Stimulated activated CD4-positive, alpha-beta T cell treated with anti-CD3 and anti-CD28 coated beads, Interleukin-4, amount 100 ng/mL, for 1 hour (primary cell): Measurements from ENCODE around the gene ATRIP.
"Not testable (repeated sequence)": the region's sequence is repeated elsewhere in the genome, so short reads cannot be mapped to it uniquely, and the experiment has no call there.

Source experiments
- DNase-seq: peaks from one replicate; pipeline ENCODE4 v3.0.0-alpha.2; 2020

ATRIP gene

DNA sequence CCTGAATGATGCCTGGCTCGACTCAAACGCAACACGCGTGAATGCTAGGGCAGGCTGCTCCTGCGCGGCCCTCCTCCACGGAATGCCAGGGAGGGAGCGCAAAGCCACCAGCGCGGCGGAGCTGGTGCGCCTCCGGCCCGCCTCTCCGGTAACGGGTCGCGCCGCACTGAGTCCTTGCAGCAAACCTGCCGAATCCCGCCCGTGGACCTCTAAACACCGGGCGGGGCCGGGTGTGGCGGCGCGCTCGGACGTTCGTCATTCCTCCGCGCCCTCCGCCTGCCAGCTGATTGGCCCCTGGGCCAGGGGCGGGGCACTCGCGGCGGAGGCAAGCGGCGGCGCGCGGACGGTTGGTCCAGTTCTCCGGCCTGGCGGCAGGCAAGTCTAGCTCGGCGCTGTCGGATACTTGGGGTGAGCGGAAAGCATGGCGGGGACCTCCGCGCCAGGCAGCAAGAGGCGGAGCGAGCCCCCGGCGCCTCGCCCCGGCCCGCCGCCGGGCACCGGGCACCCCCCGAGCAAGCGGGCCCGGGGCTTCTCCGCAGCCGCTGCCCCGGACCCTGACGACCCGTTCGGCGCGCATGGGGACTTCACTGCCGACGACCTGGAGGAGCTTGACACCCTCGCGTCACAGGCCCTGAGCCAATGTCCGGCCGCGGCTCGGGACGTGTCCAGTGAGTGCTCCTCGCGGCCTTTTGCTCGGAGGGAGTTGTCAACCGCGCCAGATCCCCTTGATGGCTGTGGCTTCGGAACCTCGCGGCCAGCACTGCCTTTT is at the start of gene ATRIP:
Gene ATRIP (plus strand): TSS at position 313 of the 769 bp plus-strand sequence. CDS start 109 bp downstream, at position 422.
- peak; percentile 86 for DNase-seq

DNA sequence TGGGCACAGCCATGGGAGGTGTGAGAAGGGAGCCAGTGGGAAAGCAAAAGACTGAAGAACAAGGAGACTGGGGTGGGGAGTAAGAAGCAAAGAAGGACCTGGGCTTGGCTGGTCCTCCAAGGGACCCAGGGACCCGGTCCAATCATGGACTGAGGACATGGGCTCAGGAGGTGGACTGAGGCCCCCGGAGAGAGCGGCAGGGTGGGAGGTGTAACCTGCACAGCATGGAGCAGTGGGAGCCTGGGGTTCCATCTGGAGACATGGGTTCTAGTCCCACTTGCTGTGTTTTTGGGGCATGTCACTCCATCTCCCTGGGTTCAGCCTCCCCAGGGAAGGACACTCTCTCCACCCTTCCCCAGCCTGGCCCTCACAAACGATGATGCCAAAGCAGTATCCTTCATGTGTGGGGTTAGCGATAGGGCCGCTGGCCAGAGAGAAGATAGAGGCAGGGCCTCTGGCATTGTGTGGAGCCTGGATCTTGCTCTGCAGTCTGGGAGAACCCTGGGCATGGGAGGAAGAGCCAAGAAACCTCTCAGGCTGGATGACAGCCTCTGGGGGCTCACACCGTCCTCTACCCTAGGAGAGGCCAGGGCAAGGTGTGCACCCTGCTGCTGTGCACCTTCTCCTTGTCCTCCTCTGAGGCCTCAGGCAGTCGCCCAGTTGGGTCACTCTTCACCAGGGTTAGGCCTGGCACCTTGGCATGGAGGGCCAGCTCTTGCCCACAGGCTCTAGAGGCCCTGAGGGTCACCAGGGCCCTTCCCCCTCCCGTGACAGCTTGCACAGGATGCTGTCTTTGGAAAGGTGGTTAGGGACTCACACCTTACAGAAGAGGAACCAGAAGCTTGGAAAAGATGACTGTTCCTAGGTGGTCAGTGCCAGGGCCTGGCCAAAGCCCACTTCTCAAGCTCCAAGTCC is 48.5 kb upstream of the ATRIP start:
- DNase-seq: no peak

DNA sequence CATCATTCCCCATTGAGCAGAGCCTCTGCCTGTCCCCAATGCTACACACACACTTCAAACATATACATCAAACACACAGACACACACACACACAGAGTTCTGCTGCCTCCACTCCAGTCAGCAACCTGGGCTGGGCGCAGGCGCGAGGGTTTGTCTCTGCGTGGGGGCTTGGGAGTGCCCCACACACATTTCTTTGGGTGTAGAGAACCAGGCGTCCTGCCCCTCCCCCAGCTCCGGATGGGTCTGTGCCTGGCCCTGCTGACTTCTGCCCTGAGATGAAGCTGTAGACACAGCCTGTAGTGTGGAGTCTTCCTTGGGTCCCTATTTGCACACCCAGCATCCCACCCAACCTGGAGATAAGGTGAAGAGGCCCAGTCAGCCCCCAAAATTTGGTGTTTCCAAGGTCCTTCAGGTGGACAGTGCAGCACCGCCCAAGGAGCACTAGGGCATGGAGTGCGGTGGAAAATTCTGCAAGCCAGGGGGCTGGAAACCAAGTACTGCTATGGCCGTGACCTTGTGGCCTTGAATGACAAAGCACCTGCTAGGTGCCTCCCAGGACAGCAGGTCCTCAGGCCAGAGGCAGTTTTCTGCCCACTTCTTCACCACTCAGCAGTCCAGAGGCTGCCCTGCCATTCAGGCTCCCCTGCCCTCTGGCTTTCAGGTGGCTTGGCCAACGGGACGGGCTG is 47.7 kb upstream of the ATRIP start:
- no peak for DNase-seq

DNA sequence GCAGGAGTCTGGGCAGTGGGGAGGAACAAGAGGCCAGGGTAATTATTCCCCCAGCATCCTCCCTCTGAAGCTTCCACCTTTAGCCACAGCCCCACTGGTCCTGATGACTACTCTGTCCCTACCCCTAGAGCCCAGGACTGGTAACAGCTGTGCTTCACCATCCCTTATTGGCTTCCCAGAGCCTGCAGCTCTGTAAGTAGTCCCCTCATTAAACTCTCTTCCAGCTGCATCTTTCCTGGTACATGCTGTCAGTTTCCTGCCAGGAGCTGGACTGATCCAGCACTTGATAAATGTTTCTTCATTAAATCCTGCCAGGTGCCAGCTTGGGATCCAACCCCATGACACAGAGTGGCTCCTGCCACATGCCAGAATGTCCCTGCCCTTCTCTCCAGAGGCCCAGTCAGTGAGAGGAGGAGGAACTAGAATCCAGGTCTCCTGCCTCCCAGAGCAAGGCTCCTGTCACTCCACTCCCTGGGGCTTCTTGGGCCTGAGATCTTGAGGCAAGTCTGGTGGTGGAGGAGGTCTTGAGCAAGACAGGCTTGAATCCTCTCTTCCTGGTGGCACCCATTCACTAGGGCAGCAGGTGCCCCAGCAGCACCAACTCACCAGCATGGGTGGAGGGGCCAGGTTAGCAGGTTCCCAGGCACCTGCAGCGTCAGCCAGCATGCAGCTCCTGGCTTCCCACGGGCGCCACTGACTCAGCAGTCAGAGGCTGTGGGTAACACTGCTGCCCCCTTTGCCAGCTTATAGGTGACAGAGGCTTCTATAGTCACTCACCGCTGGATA is 47.0 kb upstream of the ATRIP start:
- no peak for DNase-seq

DNA sequence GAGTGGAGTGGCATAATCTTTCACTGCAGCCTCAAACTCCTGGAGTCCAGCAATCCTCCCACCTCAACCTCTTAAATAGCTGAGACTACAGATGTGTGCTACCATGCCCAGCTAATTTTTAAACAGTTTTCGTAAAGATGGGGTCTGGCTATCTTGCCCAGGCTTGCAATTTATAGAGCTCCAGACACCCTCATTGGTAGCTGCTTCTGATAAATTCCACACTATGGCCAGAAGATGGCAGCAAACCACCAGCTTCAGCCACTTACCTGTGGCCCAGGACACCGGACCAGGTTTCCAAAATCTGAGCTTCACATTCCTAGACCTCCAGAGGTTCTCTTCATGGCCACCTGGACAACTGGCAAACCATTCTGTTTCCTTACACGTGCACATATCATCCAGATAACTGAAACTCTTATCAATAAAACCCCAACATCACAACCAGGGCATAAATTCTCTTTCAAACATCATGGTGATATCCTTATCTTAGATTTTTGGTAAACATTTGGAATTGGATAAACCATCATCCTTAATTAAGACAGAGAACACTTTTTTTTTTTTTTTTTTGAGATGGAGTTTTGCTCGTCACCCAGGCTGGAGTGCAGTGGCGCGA is 45.6 kb upstream of the ATRIP start:
- peak; percentile 49 for DNase-seq

DNA sequence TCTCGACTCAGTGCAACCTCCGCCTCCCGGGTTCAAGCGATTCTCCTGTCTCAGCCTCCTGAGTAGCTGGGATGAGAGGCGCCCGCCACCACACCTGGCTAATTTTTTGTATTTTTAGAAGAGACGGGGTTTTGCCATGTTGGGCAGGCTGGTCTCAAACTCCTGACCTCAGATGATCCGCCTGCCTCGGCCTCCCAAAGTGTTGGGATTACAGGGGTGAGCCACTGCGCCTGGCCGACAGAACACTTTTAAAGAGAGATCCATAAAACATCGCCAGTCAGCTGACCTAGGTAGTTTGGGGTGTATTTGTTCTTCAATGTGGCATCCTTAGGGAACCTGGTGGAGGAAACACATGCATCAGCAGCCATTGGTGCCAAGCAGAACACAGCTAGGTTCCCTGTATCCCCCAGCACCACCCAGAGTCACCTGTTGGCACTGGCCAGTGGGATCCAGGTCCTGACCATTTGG is 45.1 kb upstream of the ATRIP start:
- DNase-seq: not testable (repeated sequence)

DNA sequence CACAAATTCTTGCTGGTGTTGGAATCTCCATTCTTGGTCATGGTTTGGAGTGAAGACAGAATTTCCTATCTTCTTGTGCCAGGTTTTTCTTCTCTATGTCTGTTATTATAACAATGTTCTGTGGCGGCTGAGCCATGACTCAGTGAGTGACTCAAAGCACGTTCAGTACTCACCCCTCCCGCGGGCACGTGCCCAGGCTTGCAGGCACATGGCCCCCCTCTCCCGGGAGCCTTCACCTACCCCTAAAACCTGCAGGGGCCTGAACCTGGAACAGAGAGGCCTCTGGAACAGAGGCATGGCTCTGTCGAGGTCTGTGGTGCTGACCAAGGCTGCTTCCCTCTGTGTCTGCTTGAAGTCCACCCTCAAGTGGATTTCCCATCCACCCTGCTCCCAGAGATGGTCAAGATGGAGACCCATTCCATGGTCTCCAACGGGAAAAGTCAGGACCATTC is 44.2 kb upstream of the ATRIP start:
- DNase-seq: no peak

DNA sequence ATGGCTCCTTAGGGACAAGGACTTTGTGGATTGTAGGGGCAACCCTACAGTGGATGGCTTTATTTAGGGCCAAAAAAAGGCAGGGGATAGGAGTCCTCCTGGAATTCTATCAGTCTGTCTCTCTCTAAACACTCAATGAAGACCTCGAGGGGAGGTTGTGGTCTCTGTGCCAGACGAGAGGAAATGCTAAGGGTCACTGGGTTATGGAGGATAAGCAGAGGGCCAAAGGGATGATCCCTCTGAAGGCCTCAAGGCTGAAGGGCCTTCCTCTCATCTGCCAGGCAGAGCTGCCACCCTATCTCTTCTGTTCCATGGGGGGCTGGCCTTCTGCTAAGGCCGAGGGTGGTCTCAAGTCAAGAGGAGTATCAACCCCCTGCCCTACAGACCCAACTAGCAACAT is 43.6 kb upstream of the ATRIP start:
- DNase-seq: no peak

DNA sequence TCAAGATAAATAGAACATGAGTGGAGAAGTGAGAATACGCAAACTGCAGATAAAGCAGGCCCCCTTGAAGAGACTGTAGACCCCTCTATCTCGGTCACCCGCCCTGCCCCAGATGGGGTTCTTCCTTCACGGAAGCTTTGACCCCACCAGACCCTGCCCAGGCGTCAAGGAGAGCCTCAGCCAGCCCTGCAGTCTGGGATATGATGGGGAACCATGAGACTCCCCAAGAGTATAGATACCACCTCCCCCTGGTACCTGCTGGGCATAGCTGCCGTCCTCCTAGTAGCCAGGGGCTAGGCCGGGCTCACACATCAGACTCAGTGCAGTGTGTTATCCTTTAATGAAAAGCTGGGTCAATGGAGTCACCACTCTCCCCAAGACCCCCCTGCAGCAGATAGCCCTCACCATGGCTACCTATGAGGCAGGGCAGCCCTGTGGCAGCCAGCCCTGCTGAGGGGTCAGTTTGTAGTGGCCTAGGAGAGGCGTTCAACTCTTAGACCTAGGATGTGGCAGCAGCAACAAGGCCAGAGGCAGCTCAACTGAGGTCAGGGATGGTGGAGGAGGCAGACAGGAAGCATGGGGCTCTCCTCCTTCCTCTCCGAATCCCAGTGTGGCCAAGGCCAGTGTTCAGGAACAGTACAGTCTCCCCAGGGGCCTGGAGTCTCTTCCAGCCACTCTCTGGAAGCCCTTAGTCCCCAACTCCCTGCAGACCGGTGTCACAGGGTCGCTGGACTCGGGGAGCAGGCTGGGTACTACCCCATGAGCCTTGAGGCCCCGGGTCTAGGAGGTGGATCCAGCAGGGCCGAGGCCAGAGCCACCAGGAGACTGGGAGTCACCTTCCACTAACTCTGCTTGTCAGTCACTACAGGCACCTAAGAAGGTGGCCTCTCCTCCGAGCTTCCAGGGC is 42.8 kb upstream of the ATRIP start:
- no peak for DNase-seq

DNA sequence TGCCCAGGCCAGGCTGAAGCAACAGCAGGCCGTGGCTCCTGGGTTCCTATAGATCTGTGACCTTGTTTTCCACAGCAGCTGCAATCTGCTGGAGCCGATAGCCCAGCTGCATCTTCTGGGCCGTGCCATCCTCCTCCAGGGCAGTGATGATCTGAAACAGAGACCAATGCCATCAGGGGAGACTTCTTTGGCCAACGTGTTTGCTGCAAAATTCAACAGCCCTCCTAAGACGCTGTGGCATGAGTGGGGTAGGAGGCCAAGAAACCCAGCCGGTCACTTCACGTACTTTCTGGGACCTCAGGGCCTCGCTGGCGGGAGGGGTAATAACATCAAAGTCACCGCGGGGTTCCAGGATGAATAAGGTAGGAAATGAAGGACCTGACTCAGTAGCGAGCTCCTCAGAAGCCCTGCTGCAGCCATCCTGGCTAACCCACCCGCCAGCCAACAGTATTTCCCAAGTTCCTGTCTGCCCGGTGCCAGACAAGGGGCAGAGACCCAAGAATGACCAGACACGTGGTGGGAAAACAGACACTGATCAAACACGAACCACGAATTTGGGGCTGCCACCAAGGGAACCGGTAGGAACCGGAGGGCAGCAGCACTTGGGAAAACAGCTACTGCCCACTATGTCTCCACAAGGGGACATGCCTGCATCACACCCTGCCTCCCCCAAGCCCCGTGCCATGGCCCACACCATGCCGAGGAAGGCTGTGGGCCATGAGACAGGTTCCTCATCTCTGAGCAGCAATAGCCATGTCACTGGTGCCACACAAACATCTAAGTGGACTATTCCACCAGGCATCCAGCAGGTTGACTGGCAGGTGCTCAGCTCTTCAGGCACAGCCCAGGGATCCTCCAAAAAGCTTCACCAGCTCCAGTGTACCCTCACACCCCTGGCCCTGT is 41.8 kb upstream of the ATRIP start:
- no peak for DNase-seq

DNA sequence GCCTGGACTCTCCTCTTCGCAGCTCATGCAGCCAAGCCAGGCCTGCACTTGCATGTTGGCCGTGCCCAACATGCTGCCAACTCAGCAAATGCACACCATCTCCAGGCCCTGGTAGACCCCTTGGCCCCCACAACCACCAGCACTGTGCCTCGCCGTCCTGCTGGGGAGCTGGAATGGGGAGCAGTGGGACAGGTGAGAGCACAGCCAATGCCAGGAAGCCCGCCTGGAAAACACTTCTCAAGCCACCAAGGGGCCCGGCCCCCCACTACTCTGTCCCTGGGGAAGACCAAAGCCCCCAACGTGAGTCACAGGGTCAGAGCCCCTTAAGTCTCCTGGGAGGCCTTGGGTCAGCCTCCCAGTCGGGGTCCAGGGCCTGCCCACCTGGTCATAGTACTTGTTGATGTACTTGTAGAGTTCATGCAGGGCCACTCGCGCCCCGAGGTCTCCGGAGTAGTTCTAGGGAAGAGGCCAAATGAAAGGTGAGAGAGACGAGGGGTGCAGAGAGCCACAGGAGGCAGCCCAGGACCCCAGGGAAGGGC is 41.1 kb upstream of the ATRIP start:
- no peak for DNase-seq

DNA sequence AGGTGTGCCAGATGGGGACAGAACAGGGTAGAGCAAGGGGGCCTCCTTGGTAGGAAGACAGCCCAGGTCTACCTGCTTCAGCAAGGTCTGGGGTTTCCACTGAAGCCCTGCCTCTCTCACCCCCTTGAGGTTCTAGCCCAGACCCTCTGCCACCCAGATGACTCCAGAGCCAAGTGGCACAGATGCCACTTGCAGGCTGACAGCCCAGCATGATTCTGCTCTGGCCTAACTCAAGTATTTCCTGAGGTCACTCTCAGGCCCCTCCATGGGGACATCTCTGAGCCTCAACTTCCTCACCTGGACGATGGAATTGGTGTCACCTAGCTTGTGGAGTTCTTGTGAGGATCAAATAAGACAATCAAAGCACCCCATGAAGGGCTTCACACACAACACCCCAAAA is 40.6 kb upstream of the ATRIP start:
- DNase-seq: no peak

DNA sequence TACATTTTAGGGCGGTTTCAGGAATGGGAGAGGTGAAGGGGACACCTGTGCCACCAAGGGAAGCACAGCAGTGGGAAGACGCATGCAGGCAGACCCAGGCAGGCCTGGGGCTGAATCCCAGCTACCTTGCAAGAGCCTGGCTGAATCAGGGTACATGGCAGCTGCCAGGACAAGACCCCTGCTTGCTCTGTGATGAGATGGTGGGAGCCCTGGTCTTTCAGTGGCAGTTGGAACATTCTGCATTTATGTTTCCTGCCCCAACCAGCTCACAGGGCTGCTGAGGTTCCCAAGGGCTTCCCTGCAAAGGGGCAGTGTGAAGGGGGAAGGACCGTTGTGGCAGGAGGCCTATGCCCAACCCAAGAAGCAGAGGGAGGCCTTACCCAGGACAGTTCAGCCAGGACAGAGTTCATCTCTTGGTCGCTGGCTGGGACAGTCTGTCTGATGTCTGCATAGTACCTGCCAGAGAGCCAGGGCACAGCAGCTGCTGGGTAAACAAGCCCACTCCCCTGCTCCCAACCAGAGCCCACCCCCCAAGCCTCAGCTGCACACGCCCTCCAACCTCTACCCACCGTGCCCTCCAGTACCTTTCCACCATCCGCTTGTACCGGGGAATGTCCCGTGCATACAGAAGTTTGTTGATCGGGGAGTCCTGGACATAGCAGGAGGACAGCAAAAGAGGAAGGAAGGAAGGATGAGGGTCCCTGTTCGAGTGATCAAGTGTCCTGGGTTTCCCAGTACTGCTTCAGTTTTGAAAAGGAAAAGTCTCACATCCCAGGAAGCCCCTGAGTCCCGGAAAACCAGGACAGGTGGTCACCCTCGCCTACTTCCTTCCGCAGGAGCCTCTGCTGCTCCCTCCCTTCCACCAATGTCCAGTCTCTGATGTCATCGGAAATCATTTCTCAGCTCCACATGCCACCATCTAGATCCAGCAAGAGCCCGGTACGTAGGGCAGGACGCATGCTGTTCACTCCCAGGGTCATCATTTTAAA is 39.8 kb upstream of the ATRIP start:
- no peak for DNase-seq

DNA sequence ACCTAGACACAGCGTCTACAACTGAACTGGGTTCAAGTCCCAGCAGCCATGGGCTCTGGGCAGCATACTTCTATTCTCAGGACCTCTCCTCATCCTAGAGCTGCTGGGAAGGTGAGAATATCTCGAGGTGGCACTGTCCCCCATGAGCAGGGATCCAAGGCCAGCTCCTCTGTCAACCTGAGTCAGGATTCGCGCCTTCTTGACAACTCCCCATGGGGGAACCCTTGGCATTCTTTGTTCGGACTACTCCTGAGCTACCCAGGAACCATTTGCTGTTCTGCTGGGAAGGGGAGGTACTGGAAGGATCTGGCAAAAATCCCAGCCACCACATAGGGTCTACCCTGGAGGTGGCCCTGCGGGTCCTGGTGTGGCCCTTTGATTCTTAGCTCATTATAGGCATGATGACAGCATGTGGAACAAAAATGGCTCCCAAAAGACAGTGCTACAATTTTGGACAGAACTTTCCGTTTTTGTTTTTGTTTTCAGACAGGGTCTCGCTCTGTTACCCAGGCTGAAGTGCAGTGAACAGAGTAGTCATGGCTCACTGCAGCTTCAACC is 38.9 kb upstream of the ATRIP start:
- no peak for DNase-seq

DNA sequence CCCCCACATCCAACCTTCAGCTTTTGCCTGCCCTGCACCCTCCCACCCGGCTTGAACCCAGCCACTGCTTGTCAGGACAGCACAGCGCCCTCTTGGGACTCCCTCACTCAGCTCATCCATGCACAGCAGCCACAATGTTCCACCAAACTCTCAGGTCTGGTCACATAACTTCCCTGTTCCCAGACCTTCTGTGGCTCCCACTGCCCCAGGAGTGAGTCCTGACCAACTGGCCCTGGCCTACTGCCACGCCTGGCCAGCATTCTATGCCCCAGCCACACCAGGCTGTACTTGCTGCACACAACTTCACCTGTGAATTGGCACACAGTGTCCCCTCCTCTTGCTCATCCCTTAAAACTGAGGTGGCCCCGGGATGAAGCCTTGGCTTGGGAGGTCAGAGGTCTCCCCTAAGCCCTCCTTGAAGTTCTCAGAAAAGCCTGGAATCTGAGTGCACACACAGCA is 37.7 kb upstream of the ATRIP start:
- DNase-seq: no peak

DNA sequence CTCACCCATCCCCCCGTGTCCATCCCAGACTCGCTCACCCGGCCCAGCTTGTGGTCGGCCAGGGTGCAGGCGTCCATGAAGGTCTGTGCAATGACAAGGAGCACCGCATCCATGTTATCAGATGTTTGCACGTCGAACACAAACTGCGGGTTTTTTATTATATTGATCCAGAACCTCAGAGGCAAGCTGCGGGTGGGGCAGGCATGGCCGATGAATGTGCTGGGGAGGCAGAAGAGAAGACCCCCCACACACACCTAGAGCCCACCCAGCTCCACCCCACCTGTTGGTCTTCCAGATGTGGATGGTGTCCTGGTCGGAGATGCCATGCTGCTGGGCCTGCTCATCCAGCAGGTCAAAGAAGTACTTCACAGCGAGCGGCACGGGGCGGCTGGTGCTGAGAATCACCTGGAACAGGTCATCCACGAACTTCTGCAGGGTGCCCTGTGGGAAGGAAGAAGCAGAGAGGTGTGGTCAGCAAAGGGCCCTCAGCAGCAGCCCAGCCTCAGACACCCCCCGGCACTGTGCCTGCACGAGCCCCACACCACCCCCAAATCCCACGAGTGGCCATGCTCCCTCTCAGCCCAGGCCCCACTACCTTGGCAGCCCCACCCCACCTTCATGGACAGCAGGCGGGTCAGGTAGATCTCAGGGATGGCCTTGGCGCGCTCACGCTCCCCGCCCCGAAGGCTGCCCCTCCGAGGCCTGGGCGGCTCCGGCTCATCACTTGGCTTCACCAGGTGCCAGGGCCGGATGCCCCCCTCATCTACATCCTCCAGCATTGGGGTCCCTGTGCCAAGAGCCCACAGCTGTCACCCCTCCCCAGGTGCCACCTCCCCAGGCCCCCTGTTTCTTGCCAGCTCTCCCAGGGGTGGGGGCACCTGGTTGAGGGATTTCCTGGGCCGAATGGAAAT is 37.0 kb upstream of the ATRIP start:
- no peak for DNase-seq
